Measurements from ENCODE around the gene CGB2.

DNA sequence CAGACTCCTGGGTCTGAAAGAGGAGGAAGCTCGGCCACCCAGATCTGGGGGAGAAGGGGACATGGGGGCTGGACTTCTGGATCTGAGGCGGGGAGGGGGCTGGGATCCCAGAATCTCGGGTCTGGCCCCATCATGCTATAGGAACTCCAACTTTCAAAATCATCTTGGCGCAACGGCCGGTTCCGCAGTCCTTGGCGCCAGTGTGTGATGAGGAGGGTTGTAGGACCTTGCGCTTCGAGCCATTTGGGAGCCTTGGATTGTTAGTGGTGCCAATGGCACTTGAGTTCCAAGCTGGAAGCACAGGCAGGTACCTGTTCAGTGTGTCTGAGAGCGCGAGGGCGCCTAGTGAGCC lies 37.7 kb upstream of the CGB2 start:
- TF ChIP-seq POLR2A (IDR thresholded peaks at IDR 0.05) = no peak
- TF ChIP-seq, protein P1, sequence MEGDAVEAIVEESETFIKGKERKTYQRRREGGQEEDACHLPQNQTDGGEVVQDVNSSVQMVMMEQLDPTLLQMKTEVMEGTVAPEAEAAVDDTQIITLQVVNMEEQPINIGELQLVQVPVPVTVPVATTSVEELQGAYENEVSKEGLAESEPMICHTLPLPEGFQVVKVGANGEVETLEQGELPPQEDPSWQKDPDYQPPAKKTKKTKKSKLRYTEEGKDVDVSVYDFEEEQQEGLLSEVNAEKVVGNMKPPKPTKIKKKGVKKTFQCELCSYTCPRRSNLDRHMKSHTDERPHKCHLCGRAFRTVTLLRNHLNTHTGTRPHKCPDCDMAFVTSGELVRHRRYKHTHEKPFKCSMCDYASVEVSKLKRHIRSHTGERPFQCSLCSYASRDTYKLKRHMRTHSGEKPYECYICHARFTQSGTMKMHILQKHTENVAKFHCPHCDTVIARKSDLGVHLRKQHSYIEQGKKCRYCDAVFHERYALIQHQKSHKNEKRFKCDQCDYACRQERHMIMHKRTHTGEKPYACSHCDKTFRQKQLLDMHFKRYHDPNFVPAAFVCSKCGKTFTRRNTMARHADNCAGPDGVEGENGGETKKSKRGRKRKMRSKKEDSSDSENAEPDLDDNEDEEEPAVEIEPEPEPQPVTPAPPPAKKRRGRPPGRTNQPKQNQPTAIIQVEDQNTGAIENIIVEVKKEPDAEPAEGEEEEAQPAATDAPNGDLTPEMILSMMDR (IDR thresholded peaks at IDR 0.05 in 4 of 5, conservative IDR thresholded peaks at IDR 0.05 in 1 of 5) = no peak
